ENCODE measurements around the gene AGT. TPM values are rescaled to one million over a fixed set of nuclear protein-coding genes. Genes with fewer than 3 reads are reported as not detected.

The AGT gene
- total RNA-seq, 4 donors from 2014 or later, result 5.0 to 16.0 (median 8.4) TPM

- TF ChIP-seq EP300 (IDR thresholded peaks at IDR 0.05), result no peak
- TF ChIP-seq POLR2AphosphoS5 (IDR thresholded peaks at IDR 0.05), result no peak
- TF ChIP-seq CTCF (IDR thresholded peaks at IDR 0.05), result no peak
- TF ChIP-seq POLR2A (IDR thresholded peaks at IDR 0.05), result no peak
- H3K36me3 ChIP-seq, result no peaks in the 10 kb centered on the region
- ATAC-seq, result no peak
- no peaks in the 10 kb centered on the region for H3K27me3 ChIP-seq
- H3K4me3 ChIP-seq, result no peak overlapping the region
- no peaks in the 10 kb centered on the region for H3K9me3 ChIP-seq
- no peaks in the 10 kb centered on the region for H3K4me1 ChIP-seq
- WGBS, 2 donors (ENCODE audit: low coverage in 1 of 2), result 35 to 92% methylated on average over 2 to 5 of the region's 14 CpGs
- H3K27ac ChIP-seq, result no peak overlapping the region
These were observed 10.8 kb downstream of the AGT start for GRCh38 chr1:230702934-230703678.

GRCh38 chr1:230701895-230702768, 11.8 kb downstream of the AGT start:
- Histone ChIP-seq H3K4me3 (no peak overlapping the region), H3K4me1 (no peaks in the 10 kb centered on the region), H3K27me3 (no peaks in the 10 kb centered on the region), H3K27ac (no peak overlapping the region), H3K9me3 (no peaks in the 10 kb centered on the region), H3K36me3 (no peaks in the 10 kb centered on the region)
- ATAC-seq, result no peak
- TF ChIP-seq POLR2AphosphoS5 (IDR thresholded peaks at IDR 0.05), result no peak
- TF ChIP-seq POLR2A (IDR thresholded peaks at IDR 0.05), result no peak
- TF ChIP-seq CTCF (IDR thresholded peaks at IDR 0.05), result no peak
- TF ChIP-seq EP300 (IDR thresholded peaks at IDR 0.05), result no peak
- 79 to 81% methylated on average over 7 to 17 of the region's 19 CpGs for WGBS, 2 donors (ENCODE audit: low coverage in 1 of 2)

GRCh38 chr1:230701434-230701833, 12.5 kb downstream of the AGT start:
- H3K9me3 ChIP-seq, result no peaks in the 10 kb centered on the region
- H3K36me3 ChIP-seq, result no peaks in the 10 kb centered on the region
- TF ChIP-seq EP300 (IDR thresholded peaks at IDR 0.05) (no peak), CTCF (IDR thresholded peaks at IDR 0.05) (no peak), POLR2A (IDR thresholded peaks at IDR 0.05) (no peak)
- H3K27me3 ChIP-seq, result no peaks in the 10 kb centered on the region
- H3K27ac ChIP-seq, result no peak overlapping the region
- no peaks in the 10 kb centered on the region for H3K4me1 ChIP-seq
- WGBS, 2 donors (ENCODE audit: low coverage in 1 of 2), result 81 to 92% methylated on average over 6 to 12 of the region's 17 CpGs
- no peak for ATAC-seq
- H3K4me3 ChIP-seq, result no peak overlapping the region

- no peak overlapping the region for H3K4me3 ChIP-seq
- 73 to 91% methylated on average over 4 of the region's 4 CpGs for WGBS, 2 donors (ENCODE audit: low coverage in 1 of 2)
- ATAC-seq, result no peak
These were observed 13.8 kb downstream of the AGT start for GRCh38 chr1:230700132-230700531.

More at GRCh38 chr1:230700132-230700531, 13.8 kb downstream of the AGT start:
- Histone ChIP-seq H3K36me3 (no peaks in the 10 kb centered on the region), H3K27me3 (no peaks in the 10 kb centered on the region), H3K27ac (no peak overlapping the region), H3K9me3 (no peaks in the 10 kb centered on the region), H3K4me1 (no peaks in the 10 kb centered on the region)
- TF ChIP-seq EP300 (IDR thresholded peaks at IDR 0.05), result no peak
- no peak for TF ChIP-seq POLR2AphosphoS5 (IDR thresholded peaks at IDR 0.05)
- no peak for TF ChIP-seq CTCF (IDR thresholded peaks at IDR 0.05)
- TF ChIP-seq POLR2A (IDR thresholded peaks at IDR 0.05), result no peak

All from gastroesophageal sphincter (tissue), 4 donors.